T-helper 17 cell (primary cell): ENCODE results near the gene LHFPL3. TPM values are rescaled to one million over a fixed set of nuclear protein-coding genes. Genes with fewer than 3 reads are reported as not detected.
"Not testable (repeated sequence)": the region's sequence is repeated elsewhere in the genome, so short reads cannot be mapped to it uniquely, and the experiment has no call there.

Source experiments
- ATAC-seq: fragments of 150-1000 bp; cut with Tn5 transposase; 2 replicates; pipeline ENCODE4 v1.10.0; 2021; ENCODE audit warnings: mild to moderate bottlenecking, moderate library complexity
- DNase-seq, 3 donors: peaks; one replicate each; pipeline versions ENCODE4 v3.0.0 to v3.0.0-alpha.2; 2020 to 2021
- H3K9me3 ChIP-seq: one replicate; pipeline ENCODE4 v1.7.0; 2013; ENCODE audit warnings: low read length, mild to moderate bottlenecking; ENCODE audit not compliant: control insufficient read depth, poor library complexity, severe bottlenecking
- H3K27ac Mint-ChIP-seq: one replicate; pipeline ENCODE4 v1.8.0; 2022; ENCODE audit warnings: mild to moderate bottlenecking, moderate library complexity, mixed read lengths
- H3K27me3 Mint-ChIP-seq: one replicate; pipeline ENCODE4 v1.8.0; 2022; ENCODE audit warnings: mixed read lengths
- H3K36me3 Mint-ChIP-seq: one replicate; pipeline ENCODE4 v1.8.0; 2022; ENCODE audit warnings: low read depth, mixed read lengths
- H3K4me1 Mint-ChIP-seq: one replicate; pipeline ENCODE4 v1.8.0; 2022; ENCODE audit warnings: mild to moderate bottlenecking, mixed read lengths
- H3K4me3 Mint-ChIP-seq: one replicate; pipeline ENCODE4 v1.8.0; 2022; ENCODE audit warnings: mild to moderate bottlenecking, moderate library complexity, mixed read lengths
- total RNA-seq, 4 donors: library from RNA in 2 of 4; stranded (reverse) in 2 of 4; gene quantifications; one replicate each; pipeline ENCODE4 v1.2.3 and lab custom pipeline; 2022 to 2026

The LHFPL3 gene
- not detected for total RNA-seq
- total RNA-seq (lab: John Stamatoyannopoulos, UW) = 0 reads per million in 2 donors

GRCh38 chr7:104328296-104328969 lies at the start of gene LHFPL3:
LHFPL3 (plus strand) TSS chr7:104328603.
- Mint-ChIP-seq H3K4me3 (peak within 1 kb of the TSS; percentile 60), H3K27ac (no peak within 1 kb of the TSS), H3K36me3 (no peaks in the 10 kb centered on the region), H3K27me3 (peaks cover 56% of the 10 kb centered on the region), H3K4me1 (peaks cover 9% of the 10 kb centered on the region)
- no peaks in the 10 kb centered on the region for H3K9me3 ChIP-seq
- ATAC-seq (no peak), DNase-seq (no peak)

- H3K27ac Mint-ChIP-seq = not testable (repeated sequence)
Measured at GRCh38 chr7:104281685-104282084, 46.7 kb upstream of the LHFPL3 start.

GRCh38 chr7:104286839-104287238 lies 41.6 kb upstream of the LHFPL3 start:
- H3K27ac Mint-ChIP-seq = no peak overlapping the region
- H3K36me3 Mint-ChIP-seq = no peaks in the 10 kb centered on the region
- ATAC-seq (no peak), DNase-seq (no peak)
- H3K4me1 Mint-ChIP-seq = no peaks in the 10 kb centered on the region
- H3K9me3 ChIP-seq = no peaks in the 10 kb centered on the region
- H3K4me3 Mint-ChIP-seq = no peak overlapping the region
- H3K27me3 Mint-ChIP-seq = no peaks in the 10 kb centered on the region

More at GRCh38 chr7:104281685-104282084, 46.7 kb upstream of the LHFPL3 start:
- not testable (repeated sequence) for ATAC-seq, H3K9me3 ChIP-seq, H3K36me3 Mint-ChIP-seq, DNase-seq, H3K4me1 Mint-ChIP-seq, H3K27me3 Mint-ChIP-seq, H3K4me3 Mint-ChIP-seq

DNA sequence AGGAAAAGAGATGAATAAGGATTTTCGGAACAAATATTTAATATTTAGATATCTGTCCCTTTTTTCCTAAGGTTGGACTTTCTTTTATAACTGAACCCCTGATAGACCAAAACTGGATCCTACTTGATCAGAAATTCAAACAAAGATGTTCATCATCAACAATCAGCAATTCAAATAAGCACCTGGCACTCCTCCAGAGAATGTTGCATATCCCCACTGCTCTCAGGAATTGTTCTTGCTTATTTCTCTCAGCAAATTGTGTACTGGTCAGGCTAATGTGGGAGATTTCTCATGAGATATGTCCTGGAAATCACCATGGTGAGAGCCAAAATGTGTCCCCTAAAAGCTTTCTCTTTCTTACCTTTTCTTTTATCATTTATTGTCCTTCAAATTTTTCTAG lies 40.3 kb upstream of the LHFPL3 start:
- ATAC-seq = no peak
- Mint-ChIP-seq H3K4me1 (no peaks in the 10 kb centered on the region), H3K27me3 (no peaks in the 10 kb centered on the region), H3K4me3 (no peak overlapping the region), H3K27ac (no peak overlapping the region), H3K36me3 (no peaks in the 10 kb centered on the region)
- no peaks in the 10 kb centered on the region for H3K9me3 ChIP-seq
- no peak for DNase-seq

DNA sequence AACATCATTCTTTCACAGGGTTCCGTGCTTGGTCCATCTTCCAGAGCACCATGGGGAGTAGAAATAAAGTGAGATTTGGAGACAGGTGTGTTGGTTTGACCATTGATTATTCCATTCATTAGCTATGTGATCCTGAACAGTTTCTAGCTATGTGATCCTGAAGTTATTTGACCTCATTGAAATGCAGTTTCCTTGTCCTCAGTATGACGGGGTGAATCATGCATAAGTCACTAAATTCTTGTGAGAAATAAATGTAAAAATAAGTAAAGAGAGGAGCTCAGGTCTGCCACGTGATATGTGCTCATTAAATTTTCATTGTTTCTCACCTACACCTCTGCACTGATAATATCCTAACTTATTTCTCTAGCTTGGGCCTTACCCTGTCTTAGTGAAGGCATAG lies 34.1 kb upstream of the LHFPL3 start:
- Mint-ChIP-seq H3K4me3 (no peak overlapping the region), H3K4me1 (no peaks in the 10 kb centered on the region), H3K27me3 (peaks cover 5% of the 10 kb centered on the region), H3K36me3 (no peaks in the 10 kb centered on the region), H3K27ac (no peak overlapping the region)
- ATAC-seq = no peak
- no peak for DNase-seq
- no peaks in the 10 kb centered on the region for H3K9me3 ChIP-seq

- H3K9me3 ChIP-seq = no peaks in the 10 kb centered on the region
- Mint-ChIP-seq H3K36me3 (no peaks in the 10 kb centered on the region), H3K4me3 (no peak overlapping the region), H3K27me3 (peaks cover 9% of the 10 kb centered on the region), H3K27ac (no peak overlapping the region), H3K4me1 (no peaks in the 10 kb centered on the region)
- no peak for DNase-seq
- ATAC-seq = no peak
Measured at GRCh38 chr7:104296266-104296665, 32.1 kb upstream of the LHFPL3 start.

- DNase-seq (no peak), ATAC-seq (no peak)
- H3K27me3 Mint-ChIP-seq = peaks cover 13% of the 10 kb centered on the region
- H3K36me3 Mint-ChIP-seq = no peaks in the 10 kb centered on the region
- no peaks in the 10 kb centered on the region for H3K4me1 Mint-ChIP-seq
- H3K9me3 ChIP-seq = no peaks in the 10 kb centered on the region
- H3K27ac Mint-ChIP-seq = no peak overlapping the region
- no peak overlapping the region for H3K4me3 Mint-ChIP-seq
Measured at GRCh38 chr7:104296900-104297299, 31.5 kb upstream of the LHFPL3 start.

DNA sequence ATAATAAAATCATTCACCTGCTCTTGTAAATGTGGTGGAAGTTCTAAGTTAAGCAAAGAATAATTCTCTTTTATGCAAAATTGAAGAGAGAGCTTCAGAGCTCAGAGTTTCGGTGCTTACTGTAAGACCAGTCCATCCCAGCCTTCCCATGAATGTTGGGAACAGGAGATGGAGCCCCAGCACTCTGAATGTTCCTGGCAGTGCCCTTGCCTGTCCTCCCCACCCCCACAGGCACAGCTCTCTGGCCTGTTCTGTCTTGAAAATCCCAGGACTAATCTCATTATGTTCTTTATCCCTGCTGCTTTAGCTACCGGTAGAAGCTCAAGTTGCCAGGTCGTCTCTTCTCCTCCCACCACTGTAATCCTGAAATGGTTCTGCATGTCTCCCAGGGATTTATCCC lies 29.1 kb upstream of the LHFPL3 start:
- H3K27ac Mint-ChIP-seq = no peak overlapping the region
- H3K9me3 ChIP-seq = no peaks in the 10 kb centered on the region
- DNase-seq = no peak
- peaks cover 8% of the 10 kb centered on the region for H3K27me3 Mint-ChIP-seq
- ATAC-seq = no peak
- no peaks in the 10 kb centered on the region for H3K4me1 Mint-ChIP-seq
- no peaks in the 10 kb centered on the region for H3K36me3 Mint-ChIP-seq
- no peak overlapping the region for H3K4me3 Mint-ChIP-seq

- H3K27ac Mint-ChIP-seq = no peak overlapping the region
- no peak overlapping the region for H3K4me3 Mint-ChIP-seq
- no peaks in the 10 kb centered on the region for H3K4me1 Mint-ChIP-seq
- DNase-seq (no peak), ATAC-seq (no peak)
- peaks cover 8% of the 10 kb centered on the region for H3K27me3 Mint-ChIP-seq
- H3K36me3 Mint-ChIP-seq = no peaks in the 10 kb centered on the region
- no peaks in the 10 kb centered on the region for H3K9me3 ChIP-seq
Measured at GRCh38 chr7:104299777-104300176, 28.6 kb upstream of the LHFPL3 start.

GRCh38 chr7:104306793-104307192 lies 21.6 kb upstream of the LHFPL3 start:
- H3K9me3 ChIP-seq = no peaks in the 10 kb centered on the region
- Mint-ChIP-seq H3K27me3 (no peaks in the 10 kb centered on the region), H3K4me1 (no peaks in the 10 kb centered on the region), H3K27ac (no peak overlapping the region), H3K4me3 (no peak overlapping the region), H3K36me3 (no peaks in the 10 kb centered on the region)
- DNase-seq (no peak), ATAC-seq (no peak)

GRCh38 chr7:104317948-104318629 lies 10.3 kb upstream of the LHFPL3 start:
- H3K4me1 Mint-ChIP-seq = no peaks in the 10 kb centered on the region
- H3K36me3 Mint-ChIP-seq = no peaks in the 10 kb centered on the region
- no peak overlapping the region for H3K4me3 Mint-ChIP-seq
- H3K9me3 ChIP-seq = peaks cover 4% of the 10 kb centered on the region
- DNase-seq (no peak), ATAC-seq (no peak)
- H3K27ac Mint-ChIP-seq = no peak overlapping the region
- no peaks in the 10 kb centered on the region for H3K27me3 Mint-ChIP-seq

DNA sequence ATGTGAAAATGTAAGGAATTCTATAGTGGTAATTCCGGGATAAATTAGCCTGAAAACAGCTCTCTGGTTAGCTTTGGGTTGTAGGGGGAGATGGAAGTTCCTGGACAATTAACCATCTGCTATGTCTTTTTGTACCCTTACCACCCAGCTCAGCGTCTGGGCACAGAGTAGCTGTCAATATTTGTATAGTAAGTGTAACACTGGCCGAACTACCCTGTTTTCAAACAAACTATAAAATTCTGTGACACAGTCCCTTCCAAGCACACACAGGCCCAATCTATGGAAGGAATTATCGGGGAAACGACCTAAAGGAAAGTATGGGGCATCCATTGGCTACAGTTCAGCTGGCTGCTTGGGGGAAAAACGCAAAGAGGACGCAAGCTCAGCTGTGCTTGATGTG lies 869 bp upstream of the LHFPL3 start:
- Mint-ChIP-seq H3K4me1 (peaks cover 9% of the 10 kb centered on the region), H3K27me3 (peaks cover 51% of the 10 kb centered on the region), H3K36me3 (no peaks in the 10 kb centered on the region), H3K4me3 (peak overlapping the region; percentile 53), H3K27ac (no peak overlapping the region)
- DNase-seq = no peak
- H3K9me3 ChIP-seq = no peaks in the 10 kb centered on the region
- ATAC-seq = no peak

GRCh38 chr7:104327938-104328295 lies 486 bp upstream of the LHFPL3 start:
- no peaks in the 10 kb centered on the region for H3K9me3 ChIP-seq
- H3K27ac Mint-ChIP-seq = no peak overlapping the region
- peaks cover 51% of the 10 kb centered on the region for H3K27me3 Mint-ChIP-seq
- DNase-seq (no peak), ATAC-seq (no peak)
- no peaks in the 10 kb centered on the region for H3K36me3 Mint-ChIP-seq
- peaks cover 9% of the 10 kb centered on the region for H3K4me1 Mint-ChIP-seq
- peak overlapping the region; percentile 9 for H3K4me3 Mint-ChIP-seq
